Trophoblast cell (in vitro differentiated cells and primary cell): ENCODE results near the gene BCL3.

ENCODE experiments used
- DNase-seq, 2 donors: peaks; one replicate each; pipeline ENCODE4 v3.0.0-alpha.2; 2016
- H2AFZ ChIP-seq: 2 replicates; pipeline ENCODE4 v1.6.1; 2013; ENCODE audit warnings: low read length, moderate library complexity, mild to moderate bottlenecking; ENCODE audit not compliant: insufficient read depth, poor library complexity
- H2AK5ac ChIP-seq: 2 replicates; pipeline ENCODE4 v1.6.1; 2013; ENCODE audit warnings: mild to moderate bottlenecking, low read length
- H2BK120ac ChIP-seq: 2 replicates; pipeline ENCODE4 v1.6.1; 2013; ENCODE audit warnings: low read length, mild to moderate bottlenecking, moderate library complexity; ENCODE audit not compliant: insufficient read depth, poor library complexity
- H2BK12ac ChIP-seq: 2 replicates; pipeline ENCODE4 v1.6.1; 2013; ENCODE audit warnings: mild to moderate bottlenecking, low read length, moderate library complexity
- H2BK5ac ChIP-seq: 2 replicates; pipeline ENCODE4 v1.6.1; 2013; ENCODE audit warnings: low read length, low read depth, moderate library complexity, mild to moderate bottlenecking; ENCODE audit not compliant: poor library complexity
- H3K14ac ChIP-seq: 2 replicates; pipeline ENCODE4 v1.6.1; 2013; ENCODE audit warnings: mild to moderate bottlenecking, low read length
- H3K18ac ChIP-seq: 2 replicates; pipeline ENCODE4 v1.6.1; 2013; ENCODE audit warnings: mild to moderate bottlenecking, low read length
- H3K23ac ChIP-seq: 2 replicates; pipeline ENCODE4 v1.6.1; 2013; ENCODE audit warnings: low read length
- H3K27ac ChIP-seq: 2 replicates; pipeline ENCODE4 v1.5.1; 2013; ENCODE audit warnings: low read depth, mild to moderate bottlenecking, inconsistent platforms, low read length, moderate library complexity
- H3K27me3 ChIP-seq: 2 replicates; pipeline ENCODE4 v1.6.1; 2013; ENCODE audit warnings: inconsistent platforms, mild to moderate bottlenecking, low read length, moderate library complexity; ENCODE audit not compliant: insufficient read depth
- H3K36me3 ChIP-seq, 2 experiments: 1 replicate in 1 of 2; 2 replicates in 1 of 2; pipeline ENCODE4 v1.6.1; 2013; ENCODE audit warnings: low read length in 2 of 2, mild to moderate bottlenecking in 2 of 2, moderate library complexity in 1 of 2; ENCODE audit not compliant: insufficient read depth in 2 of 2, control insufficient read depth in 1 of 2
- H3K4ac ChIP-seq: 2 replicates; pipeline ENCODE4 v1.6.1; 2013; ENCODE audit warnings: low read depth, mild to moderate bottlenecking, low read length, moderate library complexity
- H3K4me1 ChIP-seq, 2 experiments: 1 replicate in 1 of 2; 2 replicates in 1 of 2; pipeline ENCODE4 v1.6.1; 2013; ENCODE audit warnings: low read length in 2 of 2, mild to moderate bottlenecking in 2 of 2, moderate library complexity in 1 of 2; ENCODE audit not compliant: insufficient read depth in 2 of 2, control insufficient read depth in 1 of 2
- H3K4me2 ChIP-seq: 2 replicates; pipeline ENCODE4 v1.6.1; 2013; ENCODE audit warnings: inconsistent platforms, mild to moderate bottlenecking, low read length, moderate library complexity
- H3K4me3 ChIP-seq: 2 replicates; pipeline ENCODE4 v1.5.1; 2013; ENCODE audit warnings: mild to moderate bottlenecking, low read depth, low read length, inconsistent platforms
- H3K79me1 ChIP-seq: one replicate; pipeline ENCODE4 v1.6.1; 2013; ENCODE audit warnings: low read length
- H3K79me2 ChIP-seq: 2 replicates; pipeline ENCODE4 v1.6.1; 2013; ENCODE audit warnings: low read length, mild to moderate bottlenecking; ENCODE audit not compliant: control insufficient read depth, insufficient read depth, poor library complexity
- H3K9ac ChIP-seq: 2 replicates; pipeline ENCODE4 v1.6.1; 2013; ENCODE audit warnings: mild to moderate bottlenecking, low read length
- H3K9me3 ChIP-seq: 2 replicates; pipeline ENCODE4 v1.6.1; 2013; ENCODE audit warnings: low read depth, mild to moderate bottlenecking, control low read depth, inconsistent platforms, low read length; ENCODE audit not compliant: insufficient read depth
- H4K12ac ChIP-seq: 2 replicates; pipeline ENCODE4 v1.6.1; 2013; ENCODE audit warnings: low read depth, mild to moderate bottlenecking, low read length, moderate library complexity
- H4K8ac ChIP-seq: 2 replicates; pipeline ENCODE4 v1.6.1; 2013; ENCODE audit warnings: low read depth, mild to moderate bottlenecking, low read length, moderate library complexity
- H4K91ac ChIP-seq: one replicate; pipeline ENCODE4 v1.6.1; 2013; ENCODE audit warnings: low read depth, mild to moderate bottlenecking, low read length, moderate library complexity
- WGBS: extraction: QIAGEN DNeasy Blood & Tissue Kit; methylation state at CpG from one replicate; pipeline ENCODE4 v1.1.7; 2013; ENCODE audit warnings: missing lambda C conversion rate; ENCODE audit not compliant: insufficient read length, insufficient coverage; ENCODE audit errors: extremely low coverage; 5-methylcytosine and 5-hydroxymethylcytosine counted together

Gene BCL3

GRCh38 chr19:44783545-44783944 lies 35.0 kb downstream of the BCL3 start:
- Histone ChIP-seq H3K4me1 (no peaks in the 10 kb centered on the region), H3K23ac (no peak overlapping the region), H3K4me2 (no peak overlapping the region), H3K79me2 (no peaks in the 10 kb centered on the region), H3K9ac (no peak overlapping the region), H3K36me3 (no peaks in the 10 kb centered on the region), H4K12ac (no peak overlapping the region), H2BK12ac (no peak overlapping the region), H3K27ac (no peak overlapping the region), H3K4me3 (no peak overlapping the region), H2AFZ (no peak overlapping the region), H4K8ac (no peak overlapping the region), H4K91ac (no peak overlapping the region), H2BK5ac (no peak overlapping the region), H3K27me3 (no peaks in the 10 kb centered on the region), H3K79me1 (no peaks in the 10 kb centered on the region), H3K4ac (no peak overlapping the region), H3K9me3 (no peaks in the 10 kb centered on the region), H3K18ac (no peak overlapping the region), H2AK5ac (no peak overlapping the region), H2BK120ac (no peak overlapping the region), H3K14ac (no peak overlapping the region)
- no peak for DNase-seq
- whole genome bisulfite sequencing: no CpG with 5 or more reads among the region's 4 CpGs

GRCh38 chr19:44785271-44785670 lies 36.8 kb downstream of the BCL3 start:
- Histone ChIP-seq H3K36me3 (no peaks in the 10 kb centered on the region), H2BK5ac (no peak overlapping the region), H3K79me2 (no peaks in the 10 kb centered on the region), H4K91ac (no peak overlapping the region), H3K14ac (no peak overlapping the region), H3K27me3 (no peaks in the 10 kb centered on the region), H3K79me1 (no peaks in the 10 kb centered on the region), H3K4me2 (no peak overlapping the region), H2AFZ (no peak overlapping the region), H2BK12ac (no peak overlapping the region), H3K9me3 (no peaks in the 10 kb centered on the region), H2AK5ac (no peak overlapping the region), H3K27ac (no peak overlapping the region), H4K8ac (no peak overlapping the region), H3K4me3 (no peak overlapping the region), H3K9ac (no peak overlapping the region), H3K23ac (no peak overlapping the region), H2BK120ac (no peak overlapping the region), H3K4me1 (no peaks in the 10 kb centered on the region), H3K18ac (no peak overlapping the region), H3K4ac (no peak overlapping the region), H4K12ac (no peak overlapping the region)
- WGBS: no CpG with 5 or more reads among the region's 3 CpGs
- DNase-seq: peak; percentile 13 to 72

GRCh38 chr19:44785993-44786392 lies 37.5 kb downstream of the BCL3 start:
- H3K36me3 ChIP-seq: no peaks in the 10 kb centered on the region
- H3K4ac ChIP-seq: no peak overlapping the region
- no peak overlapping the region for H2BK5ac ChIP-seq
- no peak overlapping the region for H3K4me3 ChIP-seq
- no CpG with 5 or more reads among the region's 15 CpGs for WGBS
- no peak overlapping the region for H3K18ac ChIP-seq
- H3K79me1 ChIP-seq: no peaks in the 10 kb centered on the region
- no peak overlapping the region for H3K4me2 ChIP-seq
- no peak overlapping the region for H2AK5ac ChIP-seq
- H3K9me3 ChIP-seq: no peaks in the 10 kb centered on the region
- no peak overlapping the region for H4K91ac ChIP-seq
- H3K4me1 ChIP-seq: no peaks in the 10 kb centered on the region
- peak; percentile 30 to 58 for DNase-seq
- no peak overlapping the region for H2BK12ac ChIP-seq
- H3K23ac ChIP-seq: no peak overlapping the region
- no peak overlapping the region for H3K9ac ChIP-seq
- H3K14ac ChIP-seq: no peak overlapping the region
- no peaks in the 10 kb centered on the region for H3K27me3 ChIP-seq
- H2BK120ac ChIP-seq: no peak overlapping the region
- no peak overlapping the region for H4K12ac ChIP-seq
- H4K8ac ChIP-seq: no peak overlapping the region
- H3K27ac ChIP-seq: no peak overlapping the region
- H3K79me2 ChIP-seq: no peaks in the 10 kb centered on the region
- no peak overlapping the region for H2AFZ ChIP-seq

DNA sequence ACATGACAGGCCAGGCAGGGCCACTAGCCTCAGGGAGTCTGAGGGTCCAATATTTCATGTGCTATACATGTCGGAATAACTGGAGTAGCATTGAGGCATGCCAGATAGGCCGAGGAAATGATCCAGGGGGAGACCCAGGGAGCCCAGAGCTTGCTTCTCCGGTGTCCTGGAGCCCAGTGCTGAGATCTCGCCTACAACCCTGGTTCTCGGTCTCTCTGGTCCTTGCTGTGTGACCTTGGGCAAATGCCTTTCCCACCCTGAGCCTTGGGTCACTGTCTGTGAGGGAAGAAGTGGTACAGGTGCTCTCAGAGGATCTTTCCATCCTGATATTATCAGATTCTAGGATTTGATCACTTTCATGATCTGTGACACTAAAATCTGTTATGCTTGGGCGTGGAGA lies 40.5 kb downstream of the BCL3 start:
- H3K27ac ChIP-seq: no peak overlapping the region
- no CpG with 5 or more reads among the region's 6 CpGs for WGBS
- H3K23ac ChIP-seq: no peak overlapping the region
- no peak overlapping the region for H2AK5ac ChIP-seq
- no peak overlapping the region for H3K4me2 ChIP-seq
- no peaks in the 10 kb centered on the region for H3K79me1 ChIP-seq
- H2BK12ac ChIP-seq: no peak overlapping the region
- H3K4me3 ChIP-seq: no peak overlapping the region
- H3K9me3 ChIP-seq: no peaks in the 10 kb centered on the region
- no peak overlapping the region for H2BK5ac ChIP-seq
- H3K79me2 ChIP-seq: no peaks in the 10 kb centered on the region
- no peak overlapping the region for H2BK120ac ChIP-seq
- no peak overlapping the region for H4K12ac ChIP-seq
- H2AFZ ChIP-seq: no peak overlapping the region
- no peaks in the 10 kb centered on the region for H3K36me3 ChIP-seq
- H3K4ac ChIP-seq: no peak overlapping the region
- no peak overlapping the region for H4K8ac ChIP-seq
- no peak overlapping the region for H3K14ac ChIP-seq
- no peaks in the 10 kb centered on the region for H3K27me3 ChIP-seq
- H4K91ac ChIP-seq: no peak overlapping the region
- H3K18ac ChIP-seq: no peak overlapping the region
- H3K4me1 ChIP-seq: peaks cover 0 to 3% of the 10 kb centered on the region in 2 experiments
- no peak overlapping the region for H3K9ac ChIP-seq
- DNase-seq: no peak
